SK-N-SH (cell line): Measurements from ENCODE around the gene KDM2A. TPM values are rescaled to one million over a fixed set of nuclear protein-coding genes. Genes with fewer than 3 reads are reported as not detected.

Experiments used
- CTCF ChIA-PET: fragments of 300-600, 350-600 bp; formaldehyde crosslinking; extraction: SDS; loops from one replicate; lab custom pipeline; 2021; lab: Yijun Ruan, JAX
- POLR2A ChIA-PET: fragments of 350-600 bp; sonication (Branson Sonifier 250); formaldehyde crosslinking; extraction: SDS; loops from one replicate; lab custom pipeline; 2020; ENCODE audit warnings: antibody characterized with exemption, inconsistent platforms; lab: Yijun Ruan, JAX
- DNase-seq: peaks from one replicate; pipeline ENCODE4 v3.0.0; 2012
- H2AFZ ChIP-seq: fragments of 200-600 bp; sonication (generic); 2 replicates; pipeline ENCODE4 v1.8.1; 2016; ENCODE audit warnings: antibody characterized with exemption, mild to moderate bottlenecking, low read depth
- H3F3A ChIP-seq: fragments of 200-600 bp; sonication (generic); replicated peaks from 2 replicates; pipeline ENCODE3; 2016; ENCODE audit warnings: antibody characterized with exemption, mild to moderate bottlenecking; ENCODE audit not compliant: insufficient read depth
- H3K27ac ChIP-seq, 2 experiments: fragments of 200-500 bp in 1 of 2; fragments of 200-600 bp in 1 of 2; sonication (Bioruptor generic) in 1 of 2; sonication (generic), shearing (Covaris generic) in 1 of 2; 2 replicates each; pipeline versions ENCODE4 v1.5.1 to v1.6.1; 2014 to 2016; ENCODE audit warnings: low read depth in 2 of 2, inconsistent platforms in 1 of 2, low read length in 1 of 2, mild to moderate bottlenecking in 1 of 2, mixed read lengths in 1 of 2
- H3K27me3 ChIP-seq: fragments of 200-600 bp; sonication (generic), shearing (Covaris generic); 2 replicates; pipeline ENCODE4 v1.6.1; 2016; ENCODE audit warnings: mixed run types; ENCODE audit not compliant: insufficient read depth
- H3K36me3 ChIP-seq, 2 experiments: fragments of 200-500 bp in 1 of 2; fragments of 200-600 bp in 1 of 2; sonication (Bioruptor generic) in 1 of 2; sonication (generic) in 1 of 2; replicated peaks in 1 of 2; 2 replicates each; pipeline versions ENCODE3 to v1.5.1; 2014 to 2016; ENCODE audit warnings: low read length in 1 of 2, mild to moderate bottlenecking in 1 of 2; ENCODE audit not compliant: insufficient read depth in 2 of 2, control insufficient read depth in 1 of 2
- H3K4me1 ChIP-seq, 2 experiments: fragments of 200-500 bp in 1 of 2; fragments of 200-600 bp in 1 of 2; sonication (Bioruptor generic) in 1 of 2; sonication (generic), shearing (Covaris generic) in 1 of 2; 2 replicates each; pipeline versions ENCODE4 v1.5.1 to v1.6.1; 2014 to 2016; ENCODE audit warnings: low read depth in 1 of 2, low read length in 1 of 2, mixed run types in 1 of 2; ENCODE audit not compliant: insufficient read depth in 2 of 2, control insufficient read depth in 1 of 2
- H3K4me2 ChIP-seq: fragments of 200-600 bp; sonication (generic), shearing (Covaris generic); 2 replicates; pipeline ENCODE4 v1.6.1; 2017; ENCODE audit warnings: mixed run types
- H3K4me3 ChIP-seq, 2 experiments: fragments of 200-500 bp in 1 of 2; fragments of 200-600 bp in 1 of 2; sonication (Bioruptor generic) in 1 of 2; sonication (generic), shearing (Covaris generic) in 1 of 2; 2 replicates each; pipeline versions ENCODE4 v1.5.1 to v1.8.1; 2014 to 2016; ENCODE audit warnings: low read depth in 2 of 2, inconsistent platforms in 1 of 2, low read length in 1 of 2, mild to moderate bottlenecking in 1 of 2, mixed read lengths in 1 of 2, moderate library complexity in 1 of 2
- H3K79me2 ChIP-seq: fragments of 200-600 bp; sonication (generic); 2 replicates; pipeline ENCODE4 v1.8.1; 2017; ENCODE audit warnings: mild to moderate bottlenecking; ENCODE audit not compliant: insufficient read depth
- H3K9ac ChIP-seq: fragments of 200-600 bp; sonication (generic); 2 replicates; pipeline ENCODE4 v1.6.1; 2017; ENCODE audit warnings: mixed run types
- H3K9me2 ChIP-seq: fragments of 200-600 bp; sonication (generic); 2 replicates; pipeline ENCODE4 v1.6.1; 2017; ENCODE audit warnings: mixed run types
- H3K9me3 ChIP-seq: fragments of 200-600 bp; sonication (generic); 2 replicates; pipeline ENCODE4 v1.6.1; 2017; ENCODE audit warnings: mixed run types, mild to moderate bottlenecking, moderate library complexity
- H4K20me1 ChIP-seq: fragments of 200-600 bp; sonication (generic); 2 replicates; pipeline ENCODE4 v1.6.1; 2017; ENCODE audit warnings: mild to moderate bottlenecking, mixed run types; ENCODE audit not compliant: insufficient read depth
- CHD2 ChIP-seq: fragments of 150-350 bp; IDR thresholded peaks from 2 replicates; pipeline ENCODE4 v1.6.1; 2018; ENCODE audit warnings: low read length; ENCODE audit not compliant: partially characterized antibody
- CTCF ChIP-seq: fragments of 200-600 bp; sonication (generic); IDR thresholded peaks from 2 replicates; pipeline ENCODE4 v1.6.1; 2017; ENCODE audit warnings: antibody characterized with exemption, mild to moderate bottlenecking, moderate library complexity
- EP300 ChIP-seq, 2 experiments: IDR thresholded peaks; 2 replicates each; pipeline versions ENCODE4 v1.4.0 to v1.6.1; 2012; ENCODE audit warnings: borderline replicate concordance in 1 of 2, low read depth in 1 of 2, low read length in 1 of 2
- GABPA ChIP-seq: IDR thresholded peaks from 2 replicates; pipeline ENCODE4 v1.4.0; 2012; ENCODE audit warnings: low read depth, mild to moderate bottlenecking
- MAX ChIP-seq: IDR thresholded peaks from 2 replicates; pipeline ENCODE4 v1.4.0; 2012; ENCODE audit warnings: low read depth
- MXI1 ChIP-seq: IDR thresholded peaks from 2 replicates; pipeline ENCODE4 v1.6.1; 2012; ENCODE audit warnings: mild to moderate bottlenecking, low read depth, low read length, improper control_type of control experiment
- SIN3A ChIP-seq: IDR thresholded peaks from 2 replicates; pipeline ENCODE4 v1.6.1; 2012; ENCODE audit warnings: low read depth, mild to moderate bottlenecking, low read length, moderate library complexity, borderline replicate concordance
- SMC3 ChIP-seq: IDR thresholded peaks from 2 replicates; pipeline ENCODE4 v1.6.1; 2012; ENCODE audit warnings: low read depth, low read length, improper control_type of control experiment
- TEAD4 ChIP-seq: IDR thresholded peaks from 2 replicates; pipeline ENCODE4 v1.4.0; 2012; ENCODE audit warnings: mild to moderate bottlenecking, borderline replicate concordance; ENCODE audit not compliant: insufficient read depth
- USF2 ChIP-seq: fragments of 150-350 bp; IDR thresholded peaks from 2 replicates; pipeline ENCODE4 v1.6.1; 2017; ENCODE audit warnings: antibody characterized with exemption, low read length, low read depth, borderline replicate concordance
- WGBS: methylation state at CpG from one replicate; pipeline ENCODE4 v1.1.6; 2017; ENCODE audit warnings: low lambda C conversion rate; 5-methylcytosine and 5-hydroxymethylcytosine counted together
- polyA plus RNA-seq, 3 experiments: library from polyadenylated mRNA; depleted of rRNA; stranded (reverse); fragments of >200 nt; gene quantifications; 2 replicates each; pipeline ENCODE4 v1.2.3, GENCODE V29; 2012

KDM2A gene
- polyA plus RNA-seq, 1 of the 3 experiments (the other 2 are of a cell fraction): 28.4 TPM

- peaks cover 0 to 11% of the 10 kb centered on the region in 2 experiments for H3K36me3 ChIP-seq
- ChIA-PET POLR2A (no interaction called here), CTCF (interaction anchor here (0.9 kb wide), 1 partner anchor 39 kb away, joined by 3 read pairs; no protein-coding TSS in a partner anchor)
Measured at GRCh38 chr11:67199751-67200150, 80.7 kb downstream of the KDM2A start.

GRCh38 chr11:67202028-67202427, 83.0 kb downstream of the KDM2A start:
- no peak overlapping the region for H3K4me3 ChIP-seq
- no peaks in the 10 kb centered on the region for H3K27me3 ChIP-seq
- no peaks in the 10 kb centered on the region for H3K9me2 ChIP-seq
- no peak for DNase-seq
- 96% methylated on average over 3 of the region's 3 CpGs for WGBS
- H3K4me1 ChIP-seq: peaks cover 0 to 15% of the 10 kb centered on the region in 2 experiments; a peak in 1 of 4 replicates
- H3K9me3 ChIP-seq: no peaks in the 10 kb centered on the region
- H3K27ac ChIP-seq: no peak overlapping the region
- ChIA-PET POLR2A (no interaction called here), CTCF (interaction anchor here (0.8 kb wide), 1 partner anchor 45 kb away, joined by 3 read pairs; no protein-coding TSS in a partner anchor)
- H3K4me2 ChIP-seq: no peak overlapping the region
- H3F3A ChIP-seq: no peaks in the 10 kb centered on the region
- H3K36me3 ChIP-seq: peaks cover 0 to 23% of the 10 kb centered on the region in 2 experiments
- no peaks in the 10 kb centered on the region for H3K79me2 ChIP-seq
- H4K20me1 ChIP-seq: no peaks in the 10 kb centered on the region
- H2AFZ ChIP-seq: no peak overlapping the region
- no peak for TF ChIP-seq EP300 (IDR thresholded peaks at IDR 0.05; ENCODE audit: borderline replicate concordance in 1 of 2, low read depth in 1 of 2, low read length in 1 of 2)
- H3K9ac ChIP-seq: no peak overlapping the region

More at GRCh38 chr11:67199751-67200150, 80.7 kb downstream of the KDM2A start:
- no peak overlapping the region for H3K9ac ChIP-seq
- no peak overlapping the region for H3K4me3 ChIP-seq
- H3K79me2 ChIP-seq: no peaks in the 10 kb centered on the region
- DNase-seq: no peak
- TF ChIP-seq CHD2: no peak
- TF ChIP-seq USF2: no peak
- no peak for TF ChIP-seq MAX
- TF ChIP-seq GABPA: no peak
- no peak for TF ChIP-seq SMC3
- no peak for TF ChIP-seq TEAD4
- TF ChIP-seq MXI1: no peak
- TF ChIP-seq SIN3A: no peak
- TF ChIP-seq CTCF: no peak
- no peaks in the 10 kb centered on the region for H3K9me2 ChIP-seq
- no peak overlapping the region for H3K27ac ChIP-seq
- H3K27me3 ChIP-seq: no peaks in the 10 kb centered on the region
- no peaks in the 10 kb centered on the region for H4K20me1 ChIP-seq
- no peak overlapping the region for H3K4me2 ChIP-seq
- peaks cover 0 to 28% of the 10 kb centered on the region in 2 experiments; a peak in 1 of 4 replicates for H3K4me1 ChIP-seq
- H3K9me3 ChIP-seq: no peaks in the 10 kb centered on the region
- H2AFZ ChIP-seq: no peak overlapping the region
- peaks cover 5% of the 10 kb centered on the region for H3F3A ChIP-seq
